GM23338 (cell line): ENCODE data around the gene FBLN5. TPM values are rescaled to one million over a fixed set of nuclear protein-coding genes. Genes with fewer than 3 reads are reported as not detected.

Experiments
- ATAC-seq: fragments of 200-7000 bp; cut with Tn5 transposase; 3 replicates; pipeline ENCODE4 v1.9.1; 2020
- DNase-seq: peaks from one replicate; pipeline ENCODE4 v3.0.0-alpha.2; 2015; ENCODE audit warnings: low spot score
- H2AFZ ChIP-seq: fragments of 200-600 bp; sonication (generic); 2 replicates; pipeline ENCODE4 v1.8.0; 2016; ENCODE audit warnings: antibody characterized with exemption, mild to moderate bottlenecking, moderate library complexity
- H3F3A ChIP-seq: fragments of 200-600 bp; sonication (generic); replicated peaks from 2 replicates; pipeline ENCODE4 v1.8.0; 2017; ENCODE audit warnings: antibody characterized with exemption, mixed run types, low read depth
- H3K27ac ChIP-seq: fragments of 200-600 bp; sonication (generic); 2 replicates; pipeline ENCODE4 v1.6.1; 2016; ENCODE audit warnings: low read depth
- H3K27me3 ChIP-seq: fragments of 200-600 bp; sonication (generic); 2 replicates; pipeline ENCODE4 v1.8.0; 2016; ENCODE audit warnings: mild to moderate bottlenecking, mixed run types, moderate library complexity; ENCODE audit not compliant: insufficient read depth
- H3K36me3 ChIP-seq: fragments of 200-600 bp; sonication (generic); 2 replicates; pipeline ENCODE4 v1.8.0; 2016; ENCODE audit warnings: mild to moderate bottlenecking; ENCODE audit not compliant: insufficient read depth
- H3K4me1 ChIP-seq: fragments of 200-600 bp; sonication (generic); 2 replicates; pipeline ENCODE4 v1.8.0; 2016; ENCODE audit warnings: mild to moderate bottlenecking, moderate library complexity; ENCODE audit not compliant: insufficient read depth
- H3K4me2 ChIP-seq: fragments of 200-600 bp; sonication (generic); 2 replicates; pipeline ENCODE4 v1.7.1; 2017; ENCODE audit warnings: mixed run types
- H3K4me3 ChIP-seq: fragments of 200-600 bp; sonication (generic); 2 replicates; pipeline ENCODE4 v1.6.1; 2016; ENCODE audit warnings: mixed run types
- H3K79me2 ChIP-seq: fragments of 200-600 bp; sonication (generic); replicated peaks from 2 replicates; pipeline ENCODE4 v1.8.0; 2017; ENCODE audit warnings: mild to moderate bottlenecking; ENCODE audit not compliant: insufficient read depth
- H3K9me2 ChIP-seq: fragments of 200-600 bp; sonication (generic); 2 replicates; pipeline ENCODE4 v1.8.0; 2017; ENCODE audit not compliant: insufficient read depth
- H4K20me1 ChIP-seq: fragments of 200-600 bp; sonication (generic); replicated peaks from 2 replicates; pipeline ENCODE4 v1.8.0; 2017; ENCODE audit warnings: mild to moderate bottlenecking; ENCODE audit not compliant: insufficient read depth
- H3K27ac Mint-ChIP-seq: 2 replicates; pipeline ENCODE4 v1.8.0; 2020; ENCODE audit warnings: inconsistent platforms, mild to moderate bottlenecking, moderate library complexity, mixed read lengths
- H3K27me3 Mint-ChIP-seq: 3 replicates; pipeline ENCODE4 v1.8.0; 2022; ENCODE audit warnings: low read depth, mild to moderate bottlenecking, moderate library complexity, mixed read lengths, inconsistent platforms; ENCODE audit not compliant: insufficient read depth, poor library complexity
- H3K36me3 Mint-ChIP-seq: 3 replicates; pipeline ENCODE4 v1.8.0; 2021; ENCODE audit warnings: low read depth, mild to moderate bottlenecking, inconsistent platforms, moderate library complexity, mixed read lengths
- H3K4me1 Mint-ChIP-seq: 3 replicates; pipeline ENCODE4 v1.8.0; 2020; ENCODE audit warnings: mild to moderate bottlenecking, inconsistent platforms, mixed read lengths
- H3K4me3 Mint-ChIP-seq: 3 replicates; pipeline ENCODE4 v1.8.0; 2021; ENCODE audit warnings: moderate library complexity, mild to moderate bottlenecking, inconsistent platforms, mixed read lengths
- H3K9me3 Mint-ChIP-seq: 3 replicates; pipeline ENCODE4 v1.8.0; 2020; ENCODE audit warnings: moderate library complexity, mild to moderate bottlenecking, inconsistent platforms, mixed read lengths
- CREB1 ChIP-seq: fragments of 250-450 bp; sonication (Bioruptor Pico); IDR thresholded peaks from 2 replicates; pipeline ENCODE4 v1.5.0; 2020; ENCODE audit warnings: low read depth, mild to moderate bottlenecking, moderate library complexity
- ETS1 ChIP-seq: IDR thresholded peaks from 2 replicates; pipeline ENCODE4 v1.6.1; 2016; ENCODE audit warnings: antibody characterized with exemption
- EZH2 ChIP-seq: fragments of 200-600 bp; sonication (generic); IDR thresholded peaks from one replicate; pipeline ENCODE4 v1.8.0; 2017; ENCODE audit warnings: antibody characterized with exemption, mild to moderate bottlenecking, low read depth; ENCODE audit not compliant: unreplicated experiment
- POLR2AphosphoS5 ChIP-seq: IDR thresholded peaks from 2 replicates; pipeline ENCODE4 v1.6.1; 2016; ENCODE audit warnings: antibody characterized with exemption, low read depth
- REST ChIP-seq: IDR thresholded peaks from one replicate; pipeline ENCODE4 v1.6.1; 2018; ENCODE audit warnings: antibody characterized with exemption; ENCODE audit not compliant: unreplicated experiment
- STAT1 ChIP-seq: IDR thresholded peaks from one replicate; pipeline ENCODE4 v1.6.1; 2016; ENCODE audit warnings: antibody characterized with exemption; ENCODE audit not compliant: unreplicated experiment
- polyA plus RNA-seq: library from polyadenylated mRNA; unstranded; fragments of >200 nt; fragmentation: Nextera tagmentation; extraction: Ambion mirVana; gene quantifications from 2 replicates; pipeline ENCODE4 v1.2.1, GENCODE V29; 2016
- total RNA-seq: library from RNA; depleted of rRNA; stranded (reverse); fragments of >200 nt; shearing (Covaris generic); gene quantifications from 2 replicates; pipeline ENCODE4 v1.2.3, GENCODE V29; 2014
- TF ChIP-seq, protein P1 (sequence below), 2 experiments: fragments of 200-600 bp in 1 of 2; sonication (generic) in 1 of 2; conservative IDR thresholded peaks; 2 replicates each; pipeline versions ENCODE4 v1.5.1 to v1.6.1; 2016 to 2017; ENCODE audit warnings: antibody characterized with exemption in 2 of 2, low read depth in 2 of 2, mild to moderate bottlenecking in 2 of 2, moderate library complexity in 1 of 2
- TF ChIP-seq, protein P2 (sequence below): fragments of 250-450 bp; sonication (Bioruptor Pico); IDR thresholded peaks from 2 replicates; pipeline ENCODE4 v1.5.0; 2020; ENCODE audit warnings: mild to moderate bottlenecking, moderate library complexity

FBLN5 gene
- total and polyA plus RNA-seq, 2 experiments from 2014 or later, result 4.3 to 4.9 TPM

- peaks cover 5% of the 10 kb centered on the region; the same call in 1 of the 2 replicates for H3K4me1 ChIP-seq
- H3K79me2 ChIP-seq, result no peaks in the 10 kb centered on the region
- H3K27me3 ChIP-seq, result no peaks in the 10 kb centered on the region
- peaks cover 3% of the 10 kb centered on the region; the same call in 1 of the 2 replicates for H3K9me2 ChIP-seq
- H3K4me2 ChIP-seq, result no peak overlapping the region
- H3K9me3 Mint-ChIP-seq, result no peaks in the 10 kb centered on the region
- H3K27me3 Mint-ChIP-seq, result peaks cover 2% of the 10 kb centered on the region
- no peak overlapping the region for H3K27ac Mint-ChIP-seq
- peaks cover 9% of the 10 kb centered on the region for H3K4me1 Mint-ChIP-seq
- H3F3A ChIP-seq, result no peaks in the 10 kb centered on the region
- no peaks in the 10 kb centered on the region for H3K36me3 ChIP-seq
- DNase-seq, result no peak
- H2AFZ ChIP-seq, result no peak overlapping the region
- H3K4me3 ChIP-seq, result no peak overlapping the region
- TF ChIP-seq CREB1 (CRISPR knock-in tag), result no peak
- no peak for TF ChIP-seq EZH2
- TF ChIP-seq, protein P1, sequence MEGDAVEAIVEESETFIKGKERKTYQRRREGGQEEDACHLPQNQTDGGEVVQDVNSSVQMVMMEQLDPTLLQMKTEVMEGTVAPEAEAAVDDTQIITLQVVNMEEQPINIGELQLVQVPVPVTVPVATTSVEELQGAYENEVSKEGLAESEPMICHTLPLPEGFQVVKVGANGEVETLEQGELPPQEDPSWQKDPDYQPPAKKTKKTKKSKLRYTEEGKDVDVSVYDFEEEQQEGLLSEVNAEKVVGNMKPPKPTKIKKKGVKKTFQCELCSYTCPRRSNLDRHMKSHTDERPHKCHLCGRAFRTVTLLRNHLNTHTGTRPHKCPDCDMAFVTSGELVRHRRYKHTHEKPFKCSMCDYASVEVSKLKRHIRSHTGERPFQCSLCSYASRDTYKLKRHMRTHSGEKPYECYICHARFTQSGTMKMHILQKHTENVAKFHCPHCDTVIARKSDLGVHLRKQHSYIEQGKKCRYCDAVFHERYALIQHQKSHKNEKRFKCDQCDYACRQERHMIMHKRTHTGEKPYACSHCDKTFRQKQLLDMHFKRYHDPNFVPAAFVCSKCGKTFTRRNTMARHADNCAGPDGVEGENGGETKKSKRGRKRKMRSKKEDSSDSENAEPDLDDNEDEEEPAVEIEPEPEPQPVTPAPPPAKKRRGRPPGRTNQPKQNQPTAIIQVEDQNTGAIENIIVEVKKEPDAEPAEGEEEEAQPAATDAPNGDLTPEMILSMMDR (conservative IDR thresholded peaks at IDR 0.05; ENCODE audit: low read depth in 2 of 2), result no peak
- TF ChIP-seq ETS1, result no peak
- no peak for TF ChIP-seq STAT1
- TF ChIP-seq, protein P2, sequence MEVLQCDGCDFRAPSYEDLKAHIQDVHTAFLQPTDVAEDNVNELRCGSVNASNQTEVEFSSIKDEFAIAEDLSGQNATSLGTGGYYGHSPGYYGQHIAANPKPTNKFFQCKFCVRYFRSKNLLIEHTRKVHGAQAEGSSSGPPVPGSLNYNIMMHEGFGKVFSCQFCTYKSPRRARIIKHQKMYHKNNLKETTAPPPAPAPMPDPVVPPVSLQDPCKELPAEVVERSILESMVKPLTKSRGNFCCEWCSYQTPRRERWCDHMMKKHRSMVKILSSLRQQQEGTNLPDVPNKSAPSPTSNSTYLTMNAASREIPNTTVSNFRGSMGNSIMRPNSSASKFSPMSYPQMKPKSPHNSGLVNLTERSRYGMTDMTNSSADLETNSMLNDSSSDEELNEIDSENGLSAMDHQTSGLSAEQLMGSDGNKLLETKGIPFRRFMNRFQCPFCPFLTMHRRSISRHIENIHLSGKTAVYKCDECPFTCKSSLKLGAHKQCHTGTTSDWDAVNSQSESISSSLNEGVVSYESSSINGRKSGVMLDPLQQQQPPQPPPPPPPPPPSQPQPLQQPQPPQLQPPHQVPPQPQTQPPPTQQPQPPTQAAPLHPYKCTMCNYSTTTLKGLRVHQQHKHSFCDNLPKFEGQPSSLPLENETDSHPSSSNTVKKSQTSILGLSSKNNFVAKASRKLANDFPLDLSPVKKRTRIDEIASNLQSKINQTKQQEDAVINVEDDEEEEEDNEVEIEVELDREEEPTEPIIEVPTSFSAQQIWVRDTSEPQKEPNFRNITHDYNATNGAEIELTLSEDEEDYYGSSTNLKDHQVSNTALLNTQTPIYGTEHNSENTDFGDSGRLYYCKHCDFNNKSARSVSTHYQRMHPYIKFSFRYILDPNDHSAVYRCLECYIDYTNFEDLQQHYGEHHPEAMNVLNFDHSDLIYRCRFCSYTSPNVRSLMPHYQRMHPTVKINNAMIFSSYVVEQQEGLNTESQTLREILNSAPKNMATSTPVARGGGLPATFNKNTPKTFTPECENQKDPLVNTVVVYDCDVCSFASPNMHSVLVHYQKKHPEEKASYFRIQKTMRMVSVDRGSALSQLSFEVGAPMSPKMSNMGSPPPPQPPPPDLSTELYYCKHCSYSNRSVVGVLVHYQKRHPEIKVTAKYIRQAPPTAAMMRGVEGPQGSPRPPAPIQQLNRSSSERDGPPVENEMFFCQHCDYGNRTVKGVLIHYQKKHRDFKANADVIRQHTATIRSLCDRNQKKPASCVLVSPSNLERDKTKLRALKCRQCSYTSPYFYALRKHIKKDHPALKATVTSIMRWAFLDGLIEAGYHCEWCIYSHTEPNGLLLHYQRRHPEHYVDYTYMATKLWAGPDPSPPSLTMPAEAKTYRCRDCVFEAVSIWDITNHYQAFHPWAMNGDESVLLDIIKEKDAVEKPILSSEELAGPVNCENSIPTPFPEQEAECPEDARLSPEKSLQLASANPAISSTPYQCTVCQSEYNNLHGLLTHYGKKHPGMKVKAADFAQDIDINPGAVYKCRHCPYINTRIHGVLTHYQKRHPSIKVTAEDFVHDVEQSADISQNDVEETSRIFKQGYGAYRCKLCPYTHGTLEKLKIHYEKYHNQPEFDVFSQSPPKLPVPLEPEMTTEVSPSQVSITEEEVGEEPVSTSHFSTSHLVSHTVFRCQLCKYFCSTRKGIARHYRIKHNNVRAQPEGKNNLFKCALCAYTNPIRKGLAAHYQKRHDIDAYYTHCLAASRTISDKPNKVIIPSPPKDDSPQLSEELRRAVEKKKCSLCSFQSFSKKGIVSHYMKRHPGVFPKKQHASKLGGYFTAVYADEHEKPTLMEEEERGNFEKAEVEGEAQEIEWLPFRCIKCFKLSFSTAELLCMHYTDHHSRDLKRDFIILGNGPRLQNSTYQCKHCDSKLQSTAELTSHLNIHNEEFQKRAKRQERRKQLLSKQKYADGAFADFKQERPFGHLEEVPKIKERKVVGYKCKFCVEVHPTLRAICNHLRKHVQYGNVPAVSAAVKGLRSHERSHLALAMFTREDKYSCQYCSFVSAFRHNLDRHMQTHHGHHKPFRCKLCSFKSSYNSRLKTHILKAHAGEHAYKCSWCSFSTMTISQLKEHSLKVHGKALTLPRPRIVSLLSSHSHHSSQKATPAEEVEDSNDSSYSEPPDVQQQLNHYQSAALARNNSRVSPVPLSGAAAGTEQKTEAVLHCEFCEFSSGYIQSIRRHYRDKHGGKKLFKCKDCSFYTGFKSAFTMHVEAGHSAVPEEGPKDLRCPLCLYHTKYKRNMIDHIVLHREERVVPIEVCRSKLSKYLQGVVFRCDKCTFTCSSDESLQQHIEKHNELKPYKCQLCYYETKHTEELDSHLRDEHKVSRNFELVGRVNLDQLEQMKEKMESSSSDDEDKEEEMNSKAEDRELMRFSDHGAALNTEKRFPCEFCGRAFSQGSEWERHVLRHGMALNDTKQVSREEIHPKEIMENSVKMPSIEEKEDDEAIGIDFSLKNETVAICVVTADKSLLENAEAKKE, result no peak
- TF ChIP-seq POLR2AphosphoS5, result no peak
- TF ChIP-seq REST, result no peak
- H3K36me3 Mint-ChIP-seq, result no peaks in the 10 kb centered on the region
- H3K27ac ChIP-seq, result no peak overlapping the region
- H4K20me1 ChIP-seq, result no peaks in the 10 kb centered on the region
- ATAC-seq, result no peak
- H3K4me3 Mint-ChIP-seq, result no peak overlapping the region
Measured at GRCh38 chr14:91851563-91851962, 95.9 kb downstream of the FBLN5 start.
